IMR-90 (cell line): ENCODE data around the gene UBE2V1. TPM values are rescaled to one million over a fixed set of nuclear protein-coding genes. Genes with fewer than 3 reads are reported as not detected.

Experiments used
- ATAC-seq: fragments of 200-7000 bp; cut with Tn5 transposase; 2 replicates; pipeline ENCODE4 v1.9.1; 2020; ENCODE audit warnings: low read depth, mild to moderate bottlenecking, moderate library complexity
- BruUV-seq: library from RNA; stranded (reverse); fragments of 400-500 nt; replicated peaks from 2 replicates; lab custom pipeline; 2021; lab: Mats Ljungman, UMichigan
- CTCF ChIA-PET: fragments of 300-600 bp; formaldehyde crosslinking; extraction: SDS; loops from one replicate; lab custom pipeline; 2021; ENCODE audit warnings: antibody characterized with exemption; lab: Yijun Ruan, JAX
- POLR2A ChIA-PET: fragments of 300-600 bp; sonication (Branson Sonifier 250); formaldehyde crosslinking; loops from one replicate; lab custom pipeline; 2022; ENCODE audit warnings: antibody characterized with exemption; ENCODE audit not compliant: unreplicated experiment; lab: Charles Lee
- DNase-seq: peaks from one replicate; pipeline ENCODE4 v3.0.0; 2013
- H2AFZ ChIP-seq: replicated peaks from 2 replicates; pipeline ENCODE3; 2013; ENCODE audit warnings: low read length, mild to moderate bottlenecking; ENCODE audit not compliant: poor library complexity
- H2AK5ac ChIP-seq: 2 replicates; pipeline ENCODE4 v1.6.1; 2013; ENCODE audit warnings: low read depth, low read length, inconsistent platforms
- H2AK9ac ChIP-seq: replicated peaks from 2 replicates; pipeline ENCODE3; 2013; ENCODE audit warnings: mild to moderate bottlenecking, low read depth, low read length, moderate library complexity; ENCODE audit not compliant: poor library complexity
- H2BK120ac ChIP-seq: 2 replicates; pipeline ENCODE4 v1.6.1; 2013; ENCODE audit warnings: low read depth, low read length, inconsistent platforms
- H2BK15ac ChIP-seq: 3 replicates; pipeline ENCODE4 v1.6.1; 2013; ENCODE audit warnings: low read depth, low read length, inconsistent platforms
- H2BK20ac ChIP-seq: 2 replicates; pipeline ENCODE4 v1.6.1; 2013; ENCODE audit warnings: low read depth, mild to moderate bottlenecking, inconsistent platforms, low read length, moderate library complexity
- H2BK5ac ChIP-seq: 2 replicates; pipeline ENCODE4 v1.6.1; 2013; ENCODE audit warnings: mild to moderate bottlenecking, low read depth, low read length, inconsistent platforms; ENCODE audit not compliant: poor library complexity, severe bottlenecking
- H3K14ac ChIP-seq: replicated peaks from 2 replicates; pipeline ENCODE4 v1.6.1; 2013; ENCODE audit warnings: low read depth, low read length, inconsistent platforms
- H3K18ac ChIP-seq: 2 replicates; pipeline ENCODE4 v1.6.1; 2013; ENCODE audit warnings: low read depth, low read length, control low read depth
- H3K23ac ChIP-seq: 2 replicates; pipeline ENCODE4 v1.6.1; 2013; ENCODE audit warnings: low read depth, low read length, inconsistent platforms
- H3K27ac ChIP-seq: 2 replicates; pipeline ENCODE4 v1.5.1; 2013; ENCODE audit warnings: mild to moderate bottlenecking, control low read depth, low read length; ENCODE audit not compliant: insufficient read depth
- H3K27me3 ChIP-seq: 2 replicates; pipeline ENCODE4 v1.6.1; 2013; ENCODE audit warnings: low read length; ENCODE audit not compliant: control insufficient read depth, insufficient read depth
- H3K36me3 ChIP-seq: 2 replicates; pipeline ENCODE4 v1.6.1; 2013; ENCODE audit warnings: low read length, mixed read lengths; ENCODE audit not compliant: control insufficient read depth, insufficient read depth
- H3K4ac ChIP-seq: 2 replicates; pipeline ENCODE4 v1.6.1; 2013; ENCODE audit warnings: low read depth, low read length, inconsistent platforms
- H3K4me1 ChIP-seq: 2 replicates; pipeline ENCODE4 v1.6.1; 2013; ENCODE audit warnings: low read length, mixed read lengths; ENCODE audit not compliant: control insufficient read depth, insufficient read depth
- H3K4me2 ChIP-seq: 2 replicates; pipeline ENCODE4 v1.6.1; 2013; ENCODE audit warnings: low read depth, mild to moderate bottlenecking, control low read depth, low read length, moderate library complexity
- H3K4me3 ChIP-seq: 2 replicates; pipeline ENCODE4 v1.5.1; 2013; ENCODE audit warnings: low read depth, mild to moderate bottlenecking, control low read depth, low read length, moderate library complexity; ENCODE audit not compliant: insufficient read depth
- H3K56ac ChIP-seq: 2 replicates; pipeline ENCODE4 v1.6.1; 2013; ENCODE audit warnings: low read length, inconsistent platforms; ENCODE audit not compliant: insufficient read depth; ENCODE audit errors: extremely low read depth
- H3K79me1 ChIP-seq, 2 experiments: 2 replicates each; pipeline ENCODE4 v1.6.1; 2013; ENCODE audit warnings: low read length in 2 of 2, inconsistent platforms in 1 of 2, low read depth in 1 of 2
- H3K9ac ChIP-seq: 2 replicates; pipeline ENCODE4 v1.6.1; 2013; ENCODE audit warnings: low read depth, low read length, control low read depth
- H3K9me1 ChIP-seq: 2 replicates; pipeline ENCODE4 v1.6.1; 2013; ENCODE audit warnings: low read length, inconsistent platforms; ENCODE audit not compliant: insufficient read depth
- H3K9me3 ChIP-seq: 2 replicates; pipeline ENCODE4 v1.6.1; 2013; ENCODE audit warnings: low read length; ENCODE audit not compliant: control insufficient read depth, insufficient read depth
- H4K20me1 ChIP-seq: 2 replicates; pipeline ENCODE4 v1.6.1; 2013; ENCODE audit warnings: low read length, inconsistent platforms; ENCODE audit not compliant: insufficient read depth
- H4K5ac ChIP-seq: 2 replicates; pipeline ENCODE4 v1.6.1; 2013; ENCODE audit warnings: mild to moderate bottlenecking, low read depth, low read length, control low read depth
- H4K8ac ChIP-seq, 2 experiments: 2 replicates each; pipeline ENCODE4 v1.6.1; 2013; ENCODE audit warnings: low read depth in 2 of 2, low read length in 2 of 2, control low read depth in 1 of 2, inconsistent platforms in 1 of 2
- H4K91ac ChIP-seq: 2 replicates; pipeline ENCODE4 v1.6.1; 2013; ENCODE audit warnings: low read depth, low read length, inconsistent platforms; ENCODE audit not compliant: insufficient read depth
- CTCF ChIP-seq: conservative IDR thresholded peaks from 2 replicates; pipeline ENCODE4 v1.5.1; 2012; ENCODE audit warnings: mild to moderate bottlenecking, low read depth, low read length, improper control_type of control experiment
- ELK1 ChIP-seq: fragments of 150-350 bp; IDR thresholded peaks from 2 replicates; pipeline ENCODE4 v1.6.1; 2016; ENCODE audit warnings: low read depth, mild to moderate bottlenecking, low read length, moderate library complexity, borderline replicate concordance
- MAFK ChIP-seq: IDR thresholded peaks from 2 replicates; pipeline ENCODE4 v1.6.1; 2012; ENCODE audit warnings: low read depth, low read length, improper control_type of control experiment
- MXI1 ChIP-seq: IDR thresholded peaks from 2 replicates; pipeline ENCODE4 v1.6.1; 2012; ENCODE audit warnings: low read depth, mild to moderate bottlenecking, low read length, moderate library complexity, borderline replicate concordance
- NFE2L2 ChIP-seq: fragments of 150-350 bp; IDR thresholded peaks from 2 replicates; pipeline ENCODE4 v1.6.1; 2016; ENCODE audit warnings: low read depth, mild to moderate bottlenecking, low read length
- POLR2A ChIP-seq: IDR thresholded peaks from 2 replicates; pipeline ENCODE4 v1.6.1; 2012; ENCODE audit warnings: mild to moderate bottlenecking, low read depth, low read length
- RCOR1 ChIP-seq: IDR thresholded peaks from 2 replicates; pipeline ENCODE4 v1.6.1; 2012; ENCODE audit warnings: mild to moderate bottlenecking, low read length, improper control_type of control experiment; ENCODE audit not compliant: insufficient replicate concordance
- SMC3 ChIP-seq: fragments of 150-350 bp; IDR thresholded peaks from 2 replicates; pipeline ENCODE4 v1.6.1; 2016; ENCODE audit warnings: low read depth, mild to moderate bottlenecking, antibody characterized with exemption, low read length, moderate library complexity
- WGBS, 2 experiments: methylation state at CpG; one replicate each; pipeline versions ENCODE4 v1.1.5 to v1.1.7; 2013; ENCODE audit warnings: missing lambda C conversion rate in 2 of 2; ENCODE audit not compliant: insufficient read length in 1 of 2; ENCODE audit errors: extremely low coverage in 2 of 2; 5-methylcytosine and 5-hydroxymethylcytosine counted together
- dilution Hi-C: fragments of 300-500 bp; cut with HindIII; formaldehyde crosslinking; loops from one replicate; pipeline ENCODE4 v1.14.3; 2018; ENCODE audit warnings: low sequenced_read_pairs; ENCODE audit not compliant: unreplicated experiment
- in situ Hi-C: fragments of 300-500 bp; cut with MboI; formaldehyde crosslinking; loops from 3 replicates; pipeline ENCODE4 v1.14.3; 2019; ENCODE audit warnings: low sequenced_read_pairs, inconsistent platforms, mixed read lengths
- intact Hi-C: fragments of 100-400 bp; cut with micrococcal nuclease; formaldehyde crosslinking; loops from 2 replicates; pipeline ENCODE4 v1.10.0; 2022
- polyA plus RNA-seq, 3 experiments: library from polyadenylated mRNA; depleted of rRNA; stranded (reverse); fragments of >200 nt; gene quantifications; 2 replicates each; pipeline ENCODE4 v1.2.3, GENCODE V29; 2012; ENCODE audit warnings: low replicate concordance in 1 of 3
- total RNA-seq: library from RNA; depleted of rRNA; stranded (reverse); fragments of >200 nt; gene quantifications from 2 replicates; pipeline ENCODE4 v1.2.3, GENCODE V29; 2012
- TF ChIP-seq, protein P1 (sequence below): fragments of 150-350 bp; IDR thresholded peaks from 2 replicates; pipeline ENCODE4 v1.6.1; 2017; ENCODE audit warnings: mild to moderate bottlenecking, antibody characterized with exemption, low read length, low read depth

UBE2V1 gene
- total and polyA plus RNA-seq, 2 of the 4 experiments (the other 2 are of a cell fraction) = 20.1 to 138 TPM

DNA sequence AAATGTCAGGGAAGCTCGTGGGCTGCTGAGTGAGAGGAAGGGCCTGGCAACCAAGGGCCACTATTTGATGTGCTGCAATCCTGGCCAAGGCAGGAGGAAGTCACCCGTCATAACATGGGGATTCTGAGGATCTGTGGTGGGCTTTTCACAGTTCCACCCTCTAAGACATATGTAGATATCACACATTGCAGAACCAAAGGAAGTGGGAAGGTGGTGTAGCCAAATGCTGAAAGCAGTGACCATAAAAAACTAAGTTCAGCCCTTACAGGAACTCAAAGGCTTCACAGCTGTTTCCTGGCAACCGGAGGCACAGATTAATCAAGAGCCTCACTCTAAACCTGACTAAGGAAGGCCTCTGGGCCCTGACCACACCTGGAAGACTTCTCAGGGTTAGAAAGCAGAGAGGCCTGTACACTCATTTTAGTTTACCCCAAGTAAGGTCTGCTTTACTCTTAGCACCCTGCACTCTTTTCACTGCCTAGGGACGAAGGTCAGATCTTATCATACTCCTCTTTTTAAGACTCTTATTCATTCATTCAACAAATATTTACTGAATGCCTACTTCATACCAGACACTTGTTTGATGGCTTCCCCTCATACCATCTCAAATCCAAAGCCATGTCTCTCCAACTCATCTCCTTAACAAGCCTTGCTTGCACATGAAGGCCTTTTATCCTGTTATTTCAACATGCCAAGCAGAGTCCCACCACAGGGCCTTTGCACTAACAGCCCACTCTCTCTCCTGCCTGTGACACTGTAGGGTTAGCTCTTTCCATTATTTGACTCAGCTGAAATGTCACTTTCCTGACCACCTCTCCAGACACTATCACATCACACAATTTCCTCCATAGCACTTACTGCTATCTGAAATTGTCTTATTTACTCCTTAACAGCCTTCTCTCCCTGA is 2.6 kb downstream of the UBE2V1 start (continued):
- TF ChIP-seq RCOR1 = no peak
- no peak for TF ChIP-seq NFE2L2

- in situ Hi-C loops = no loop called here
- no peak overlapping the region for H2BK120ac ChIP-seq
- peaks cover 26% of the 10 kb centered on the region for H3K9me1 ChIP-seq
- H2BK15ac ChIP-seq = no peak overlapping the region
- H3K14ac ChIP-seq = no peak overlapping the region; the same call in 1 of the 2 replicates
- no peak overlapping the region for H3K4ac ChIP-seq
- WGBS, 2 experiments = no CpG with 5 or more reads among the region's 4 CpGs
- TF ChIP-seq SMC3 (no peak), MAFK (no peak), CTCF (no peak), MXI1 (no peak), RCOR1 (no peak), ELK1 (no peak), POLR2A (no peak), NFE2L2 (no peak)
- TF ChIP-seq, protein P1, sequence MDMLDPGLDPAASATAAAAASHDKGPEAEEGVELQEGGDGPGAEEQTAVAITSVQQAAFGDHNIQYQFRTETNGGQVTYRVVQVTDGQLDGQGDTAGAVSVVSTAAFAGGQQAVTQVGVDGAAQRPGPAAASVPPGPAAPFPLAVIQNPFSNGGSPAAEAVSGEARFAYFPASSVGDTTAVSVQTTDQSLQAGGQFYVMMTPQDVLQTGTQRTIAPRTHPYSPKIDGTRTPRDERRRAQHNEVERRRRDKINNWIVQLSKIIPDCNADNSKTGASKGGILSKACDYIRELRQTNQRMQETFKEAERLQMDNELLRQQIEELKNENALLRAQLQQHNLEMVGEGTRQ = no peak
- H3K79me1 ChIP-seq = peaks cover 10 to 62% of the 10 kb centered on the region in 2 experiments
- no peak overlapping the region for H3K56ac ChIP-seq
- H3K9ac ChIP-seq = no peak overlapping the region
- no peak overlapping the region for H4K91ac ChIP-seq
- no TSS peak for BruUV-seq
- H3K27me3 ChIP-seq = no peaks in the 10 kb centered on the region
- H2BK5ac ChIP-seq = no peak overlapping the region
- peaks cover 5% of the 10 kb centered on the region for H3K36me3 ChIP-seq
- H2AFZ ChIP-seq = no peak overlapping the region
- no peak overlapping the region for H3K18ac ChIP-seq
- no peak overlapping the region for H3K27ac ChIP-seq
- POLR2A ChIA-PET = no interaction called here
- no peak overlapping the region for H4K8ac ChIP-seq
- H2BK20ac ChIP-seq = no peak overlapping the region
- dilution Hi-C loops = no loop called here
- ATAC-seq (no peak), DNase-seq (no peak)
- H4K20me1 ChIP-seq = peaks cover 72% of the 10 kb centered on the region
- no peak overlapping the region for H2AK9ac ChIP-seq
- intact Hi-C loops = no loop called here
- H3K4me3 ChIP-seq = no peak overlapping the region
- 0 out of 2 replicates have a peak overlapping the region, but pooled peaks have one; percentile 15 for H2AK5ac ChIP-seq
- H3K4me1 ChIP-seq = peaks cover 32% of the 10 kb centered on the region
- H3K4me2 ChIP-seq = no peak overlapping the region
- peak overlapping the region; percentile 75; the same call in 1 of the 2 replicates for H3K23ac ChIP-seq
- H3K9me3 ChIP-seq = no peaks in the 10 kb centered on the region
- CTCF ChIA-PET = no interaction called here
- H4K5ac ChIP-seq = no peak overlapping the region
These were observed 4.3 kb downstream of the UBE2V1 start for GRCh38 chr20:50108556-50109235.
